Measurements from ENCODE around the gene PTPN11.

DNA sequence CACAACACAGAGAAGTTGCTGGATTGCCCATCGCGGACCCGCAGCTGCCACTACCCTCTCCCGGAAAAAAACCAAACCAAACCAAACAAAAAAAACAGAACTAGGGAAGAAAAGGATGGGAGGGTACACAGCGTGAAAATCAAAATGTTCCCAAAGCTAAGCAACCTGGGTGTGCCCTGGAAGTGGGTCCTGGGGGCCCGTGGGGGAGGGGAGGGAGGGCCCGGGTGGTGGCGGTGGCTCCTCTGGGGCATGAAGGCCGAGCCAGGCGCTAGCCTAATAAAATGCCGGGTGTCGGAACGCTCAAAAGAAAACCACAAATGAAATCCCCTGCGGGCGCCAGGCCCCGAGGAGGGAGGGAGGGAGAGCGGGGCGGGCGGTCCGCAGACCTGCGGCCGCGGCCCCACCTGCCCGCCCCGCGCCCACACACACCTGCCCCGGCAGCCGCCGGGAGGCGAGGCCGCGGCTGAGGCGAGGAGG lies 37.3 kb upstream of the PTPN11 start:
- TF ChIP-seq POLR2A (IDR thresholded peaks at IDR 0.05; ENCODE audit: low read depth, low read length) (no peak), POLR2AphosphoS5 (IDR thresholded peaks at IDR 0.05; ENCODE audit: low read depth, low read length) (no peak), TAF1 (IDR thresholded peaks at IDR 0.05; ENCODE audit: low read depth, low read length) (no peak), PAX5 (IDR thresholded peaks at IDR 0.05; ENCODE audit: insufficient read depth, low read length, severe bottlenecking) (no peak)
